Measurements from ENCODE around the gene ARHGAP33. TPM values are rescaled to one million over a fixed set of nuclear protein-coding genes. Genes with fewer than 3 reads are reported as not detected.

The ARHGAP33 gene
- total RNA-seq, 1 donor from 2014 or later: 20.1 TPM

- DNase-seq (ENCODE audit: low spot score): peak; percentile 97
These were observed 34.8 kb upstream of the ARHGAP33 start for GRCh38 chr19:35740423-35741202.

DNA sequence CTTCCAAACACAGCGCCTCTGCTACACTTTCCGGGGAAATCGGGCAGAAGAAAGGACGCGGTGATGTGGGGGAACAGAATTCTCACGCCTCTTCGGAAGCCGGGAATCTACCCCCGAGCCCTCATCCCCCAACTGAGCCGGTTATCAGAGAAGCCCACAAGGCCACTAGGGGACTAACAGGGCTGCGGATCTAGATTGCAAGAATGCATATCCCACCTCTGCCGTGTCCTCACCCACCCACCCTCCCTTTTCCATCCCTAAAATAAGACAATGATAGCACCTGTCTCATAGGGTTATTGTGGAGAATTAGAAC, 34.2 kb upstream of the ARHGAP33 start:
- no peak for DNase-seq (ENCODE audit: low spot score)

- DNase-seq (ENCODE audit: low spot score): no peak
These were observed 33.1 kb upstream of the ARHGAP33 start, which contains the start of gene IGFLR1 for GRCh38 chr19:35742121-35742724. IGFLR1 (minus strand) TSS chr19:35742452; CDS start chr19:35741180, 1,272 bp downstream.

DNA sequence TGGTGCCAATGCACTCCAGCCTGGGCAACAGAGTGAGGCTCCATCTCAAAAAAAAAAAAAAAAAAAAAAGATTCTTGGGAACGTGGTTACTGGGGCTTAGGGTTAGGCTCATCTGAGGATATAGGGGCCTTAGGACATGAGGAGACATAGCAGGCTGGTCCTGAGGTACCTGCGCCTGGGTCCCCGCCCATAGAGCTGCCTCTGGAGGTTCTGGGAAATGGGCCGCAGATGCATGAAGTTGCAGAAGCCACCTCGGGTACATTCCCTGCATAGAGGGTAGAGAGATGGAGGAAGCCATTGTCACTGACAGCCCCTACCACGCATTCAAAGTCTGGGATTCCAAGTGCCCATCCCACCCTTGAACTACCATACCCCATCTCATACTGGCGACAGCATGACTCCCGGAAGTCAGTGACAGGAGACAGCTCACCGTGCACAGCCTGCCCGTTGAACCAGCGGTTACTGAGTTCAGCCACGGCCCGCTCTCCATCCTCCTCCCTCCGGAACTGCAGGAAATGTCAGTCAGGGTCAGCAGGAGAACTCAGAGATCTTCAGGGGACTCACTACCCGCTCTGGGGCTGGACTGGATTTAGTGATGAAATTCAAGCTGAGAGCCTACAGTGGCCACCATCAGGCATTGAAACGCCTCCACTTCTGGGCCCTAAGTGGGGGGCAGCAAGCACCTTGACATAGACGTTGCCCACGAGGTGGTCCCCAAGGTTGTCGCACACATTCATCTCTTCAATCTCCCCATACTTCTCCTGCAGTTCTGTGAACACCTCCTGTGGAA, 31.5 kb upstream of the ARHGAP33 start:
- DNase-seq (ENCODE audit: low spot score): no peak

- peak; percentile 96 for DNase-seq (ENCODE audit: low spot score)
These were observed 30.7 kb upstream of the ARHGAP33 start for GRCh38 chr19:35744430-35745327.

GRCh38 chr19:35745328-35746086, 29.9 kb upstream of the ARHGAP33 start, which contains the start of the genes PSENEN and U2AF1L4:
PSENEN (plus strand) TSS chr19:35745651; CDS start chr19:35745931, 280 bp downstream.
U2AF1L4 (minus strand) TSS chr19:35745418; CDS start chr19:35745391, 27 bp downstream.
- peak; percentile 99 for DNase-seq (ENCODE audit: low spot score)

- no peak for DNase-seq (ENCODE audit: low spot score)
These were observed 29.3 kb upstream of the ARHGAP33 start for GRCh38 chr19:35746087-35746462.

GRCh38 chr19:35746531-35746930, 28.8 kb upstream of the ARHGAP33 start:
- no peak for DNase-seq (ENCODE audit: low spot score)

GRCh38 chr19:35748106-35749020, 27.0 kb upstream of the ARHGAP33 start, which contains the start of gene LIN37:
LIN37 (plus strand) TSS chr19:35748576; CDS start chr19:35748725, 149 bp downstream.
- DNase-seq (ENCODE audit: low spot score): peak; percentile 99

DNA sequence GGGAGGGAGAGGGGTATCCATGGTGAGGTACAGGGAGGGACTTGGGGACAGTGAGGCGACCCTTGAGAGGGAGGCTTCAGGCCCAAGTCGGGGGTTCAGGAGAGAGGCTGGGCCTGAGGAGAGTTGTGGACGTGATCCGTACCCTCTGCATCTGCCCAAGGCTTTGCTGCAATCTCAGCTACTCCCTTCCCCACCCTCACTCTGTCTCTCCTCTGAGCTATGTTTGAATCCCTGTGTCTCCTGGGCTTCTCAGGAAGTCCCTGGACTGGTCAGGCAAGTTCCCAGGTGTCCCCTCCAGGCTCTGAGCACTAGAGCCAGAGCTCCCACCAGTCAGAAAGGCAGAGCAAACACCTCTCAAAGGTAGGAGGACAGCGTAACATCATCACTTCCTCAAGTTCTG, 25.2 kb upstream of the ARHGAP33 start:
- DNase-seq (ENCODE audit: low spot score): no peak

GRCh38 chr19:35751839-35752745, 23.3 kb upstream of the ARHGAP33 start:
- DNase-seq (ENCODE audit: low spot score): no peak

DNA sequence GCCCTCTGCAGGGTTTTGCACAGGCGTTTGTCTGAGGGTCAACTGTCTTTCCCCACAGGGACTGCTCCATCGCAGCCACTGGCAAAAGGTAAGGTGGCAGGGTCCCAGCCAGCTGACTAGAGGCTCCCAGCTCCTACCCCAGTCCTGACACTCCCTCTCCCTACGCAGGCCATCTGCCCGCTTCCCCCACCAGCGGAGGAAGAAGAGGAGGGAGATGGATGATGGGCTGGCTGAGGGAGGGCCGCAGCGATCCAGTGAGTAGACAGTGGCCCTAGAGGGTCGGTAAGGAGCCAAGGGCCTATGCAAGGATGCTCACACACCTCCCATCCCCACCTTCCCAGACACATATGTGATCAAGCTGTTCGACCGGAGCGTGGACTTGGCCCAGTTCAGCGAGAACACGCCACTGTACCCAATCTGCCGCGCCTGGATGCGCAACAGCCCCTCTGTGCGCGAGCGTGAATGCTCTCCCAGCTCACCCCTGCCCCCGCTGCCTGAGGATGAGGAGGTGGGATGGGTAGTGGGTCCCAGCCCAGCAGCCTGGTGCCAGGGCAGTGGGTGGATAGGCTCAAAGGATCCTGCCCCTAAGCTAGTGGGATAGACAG, 22.5 kb upstream of the ARHGAP33 start:
- no peak for DNase-seq (ENCODE audit: low spot score)

- no peak for DNase-seq (ENCODE audit: low spot score)
These were observed 21.6 kb upstream of the ARHGAP33 start for GRCh38 chr19:35753634-35754369.

- no peak for DNase-seq (ENCODE audit: low spot score)
These were observed 20.8 kb upstream of the ARHGAP33 start for GRCh38 chr19:35754370-35755130.

GRCh38 chr19:35755131-35755549, 20.2 kb upstream of the ARHGAP33 start:
- no peak for DNase-seq (ENCODE audit: low spot score)

All from mucosa of gallbladder (tissue), 1 donor.